Right cardiac atrium (tissue), 5 donors: ENCODE results near the gene SH2D2A. TPM values are rescaled to one million over a fixed set of nuclear protein-coding genes. Genes with fewer than 3 reads are reported as not detected.
"Not testable (repeated sequence)": the region's sequence is repeated elsewhere in the genome, so short reads cannot be mapped to it uniquely, and the experiment has no call there.

Experiments
- ATAC-seq, 2 donors: fragments of 200-7000 bp; cut with Tn5 transposase; one replicate each; pipeline versions ENCODE4 v1.8.0 to v1.9.1; 2020; ENCODE audit warnings: moderate library complexity in 2 of 2, mild to moderate bottlenecking in 1 of 2
- DNase-seq, 3 donors: peaks; one replicate each; pipeline ENCODE4 v3.0.0-alpha.2; 2020
- H3K27ac ChIP-seq: one replicate; pipeline ENCODE4 v1.5.1; 2013; ENCODE audit warnings: mild to moderate bottlenecking, low read length, control low read depth, moderate library complexity
- H3K27me3 ChIP-seq: one replicate; pipeline ENCODE4 v1.6.1; 2013; ENCODE audit not compliant: control insufficient read depth, insufficient read depth
- H3K4me1 ChIP-seq: one replicate; pipeline ENCODE4 v1.6.1; 2013; ENCODE audit warnings: low read length; ENCODE audit not compliant: control insufficient read depth, insufficient read depth
- H3K4me3 ChIP-seq: one replicate; pipeline ENCODE4 v1.5.1; 2013; ENCODE audit warnings: low read length, control low read depth
- H3K9me3 ChIP-seq: one replicate; pipeline ENCODE4 v1.6.1; 2013; ENCODE audit warnings: low read length; ENCODE audit not compliant: control insufficient read depth
- WGBS: extraction: QIAGEN DNeasy Blood & Tissue Kit; methylation state at CpG from one replicate; pipeline ENCODE4 v1.1.7; 2013; 5-methylcytosine and 5-hydroxymethylcytosine counted together
- intact Hi-C, 4 donors: fragments of 100-400 bp; cut with DNase I; formaldehyde crosslinking; loops; one replicate each; pipeline versions ENCODE4 v1.11.0 to v1.14.0; 2022 to 2023
- polyA plus RNA-seq: library from polyadenylated mRNA; stranded (reverse); fragments of 200-250 nt; gene quantifications from one replicate; pipeline ENCODE4 v1.2.3, GENCODE V29; 2013
- total RNA-seq, 4 donors: library from RNA; stranded (reverse); fragmentation: NEBNext Ultra II Directional; extraction: Animal tissue kit (Norgen Biotek cat#: 25700); gene quantifications; one replicate each; pipeline ENCODE4 v1.2.1, GENCODE V29; 2021
- donor health status: healthy with polysubstance abuse.
- donor health status: DM: no; HTN: yes; CAD: no.
- donor health status: DM: no; HTN: no; CAD: no.
- donor health status: DM: no; HTN: yes; CAD: no; lungs with severe emphysema.
- donor health status: DM: yes; HTN: yes; CAD: no.

SH2D2A gene
- total and polyA plus RNA-seq, 5 donors: 0.93 to 6.3 (median 2.0) TPM

DNA sequence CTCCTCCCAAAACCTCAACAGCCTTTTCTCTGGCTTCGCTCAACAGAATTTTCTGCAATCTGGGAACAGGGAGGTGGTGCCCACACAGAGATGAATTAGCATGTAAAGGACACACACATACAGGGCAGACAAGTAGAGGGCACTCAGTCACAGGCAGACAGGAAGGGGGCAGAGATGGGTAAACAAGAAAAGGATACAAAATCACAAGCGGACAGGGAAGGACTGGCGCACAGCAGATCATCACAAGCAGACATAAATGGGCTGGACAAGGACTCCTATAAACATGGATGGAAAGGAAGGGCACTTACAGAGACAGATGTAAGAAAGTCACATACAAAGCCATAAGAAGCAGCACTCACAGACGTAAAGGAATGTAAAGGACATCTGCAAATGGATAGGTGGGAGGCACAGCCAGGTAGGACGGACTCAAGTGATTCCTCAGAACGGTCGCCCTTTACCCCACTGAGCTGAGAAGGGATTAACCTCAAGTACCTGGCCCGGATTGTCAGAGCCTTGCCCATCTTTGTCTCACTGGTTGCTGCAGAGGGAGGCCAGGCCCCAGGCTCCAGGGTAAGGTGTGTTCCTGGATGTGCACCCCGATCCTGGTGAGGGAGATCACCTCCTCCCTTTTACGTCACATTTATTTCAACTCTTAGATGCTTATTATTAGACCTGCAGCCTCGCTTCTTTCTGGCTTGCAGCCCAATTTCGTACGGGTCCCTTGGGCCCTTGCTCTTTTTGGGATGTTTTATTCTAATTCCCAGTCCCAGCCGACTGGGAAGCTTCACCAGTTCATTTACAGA lies 50.1 kb downstream of the SH2D2A start:
- DNase-seq (no peak), ATAC-seq (peak; percentile 5 to 14)
- intact Hi-C loops: no loop called here
- Histone ChIP-seq H3K27ac (peak overlapping the region; percentile 93), H3K4me3 (peak overlapping the region; percentile 88), H3K9me3 (no peaks in the 10 kb centered on the region), H3K4me1 (peaks cover 2% of the 10 kb centered on the region), H3K27me3 (no peaks in the 10 kb centered on the region)
- WGBS: 7% methylated on average over 14 of the region's 14 CpGs

DNA sequence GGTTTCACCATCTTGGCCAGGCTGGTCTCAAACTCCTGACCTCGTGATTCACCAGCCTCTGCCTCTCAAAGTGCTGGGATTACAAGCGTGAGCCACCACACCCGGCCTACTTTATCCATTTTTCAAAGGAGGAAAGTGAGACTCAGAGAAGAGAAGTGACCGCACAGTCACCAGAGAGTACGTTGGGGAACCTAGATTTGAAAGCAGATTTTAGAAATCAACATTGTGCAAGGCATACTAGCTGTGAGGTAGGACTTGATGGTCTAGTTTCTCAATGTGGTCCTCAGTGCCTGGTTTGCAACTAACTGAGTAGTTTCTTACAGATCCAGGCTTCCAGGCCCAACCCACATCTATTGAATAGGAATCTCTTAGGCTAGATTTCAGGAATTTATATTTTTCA lies 51.0 kb downstream of the SH2D2A start:
- ATAC-seq: no peak
- peak overlapping the region; percentile 93 for H3K27ac ChIP-seq
- intact Hi-C loops: no loop called here
- no peaks in the 10 kb centered on the region for H3K27me3 ChIP-seq
- WGBS: 92% methylated on average over 5 of the region's 5 CpGs
- DNase-seq: no peak
- no peaks in the 10 kb centered on the region for H3K9me3 ChIP-seq
- H3K4me1 ChIP-seq: peaks cover 2% of the 10 kb centered on the region
- H3K4me3 ChIP-seq: no peak overlapping the region

DNA sequence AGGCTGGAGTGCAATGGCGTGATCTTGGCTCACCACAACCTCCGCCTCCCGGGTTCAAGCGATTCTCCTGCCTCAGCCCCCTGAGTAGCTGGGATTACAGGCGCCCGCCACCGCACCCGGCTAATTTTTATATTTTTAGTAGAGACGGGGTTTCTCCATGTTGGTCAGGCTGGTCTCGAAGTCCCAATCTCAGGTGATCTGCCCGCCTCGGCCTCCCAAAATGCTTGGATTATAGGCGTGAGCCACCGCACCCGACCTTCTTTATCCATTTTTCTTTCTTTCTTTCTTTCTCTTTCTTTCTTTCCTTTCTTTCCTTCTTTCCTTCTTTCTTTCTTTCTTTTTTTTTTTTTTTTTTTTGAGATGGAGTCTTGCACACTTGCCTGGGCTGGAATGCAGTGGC lies 51.5 kb downstream of the SH2D2A start:
- H3K27me3 ChIP-seq, ATAC-seq, H3K27ac ChIP-seq, H3K4me3 ChIP-seq, H3K9me3 ChIP-seq, intact Hi-C loops, DNase-seq, H3K4me1 ChIP-seq: not testable (repeated sequence)
- WGBS: 95% methylated on average over 15 of the region's 15 CpGs

DNA sequence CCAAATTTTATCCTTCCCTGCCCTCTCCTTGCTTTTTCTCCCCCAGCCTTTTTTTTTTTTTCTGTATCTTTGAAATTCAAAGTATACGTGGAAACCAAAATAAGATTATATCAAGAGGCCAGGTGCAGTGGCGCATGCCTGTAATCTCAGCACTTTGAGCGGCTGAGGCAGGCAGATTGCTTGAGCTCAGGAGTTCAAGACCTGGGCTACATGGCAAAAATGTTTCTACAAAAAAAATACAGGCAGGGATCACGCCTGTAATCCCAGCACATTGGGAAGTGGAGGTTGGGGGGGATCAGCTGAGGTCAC lies 55.9 kb downstream of the SH2D2A start:
- intact Hi-C loops: no loop called here
- DNase-seq (no peak), ATAC-seq (no peak)
- H3K9me3 ChIP-seq: no peaks in the 10 kb centered on the region
- no peak overlapping the region for H3K27ac ChIP-seq
- no peaks in the 10 kb centered on the region for H3K27me3 ChIP-seq
- 76% methylated on average over 4 of the region's 4 CpGs for WGBS
- H3K4me3 ChIP-seq: no peak overlapping the region
- no peaks in the 10 kb centered on the region for H3K4me1 ChIP-seq

DNA sequence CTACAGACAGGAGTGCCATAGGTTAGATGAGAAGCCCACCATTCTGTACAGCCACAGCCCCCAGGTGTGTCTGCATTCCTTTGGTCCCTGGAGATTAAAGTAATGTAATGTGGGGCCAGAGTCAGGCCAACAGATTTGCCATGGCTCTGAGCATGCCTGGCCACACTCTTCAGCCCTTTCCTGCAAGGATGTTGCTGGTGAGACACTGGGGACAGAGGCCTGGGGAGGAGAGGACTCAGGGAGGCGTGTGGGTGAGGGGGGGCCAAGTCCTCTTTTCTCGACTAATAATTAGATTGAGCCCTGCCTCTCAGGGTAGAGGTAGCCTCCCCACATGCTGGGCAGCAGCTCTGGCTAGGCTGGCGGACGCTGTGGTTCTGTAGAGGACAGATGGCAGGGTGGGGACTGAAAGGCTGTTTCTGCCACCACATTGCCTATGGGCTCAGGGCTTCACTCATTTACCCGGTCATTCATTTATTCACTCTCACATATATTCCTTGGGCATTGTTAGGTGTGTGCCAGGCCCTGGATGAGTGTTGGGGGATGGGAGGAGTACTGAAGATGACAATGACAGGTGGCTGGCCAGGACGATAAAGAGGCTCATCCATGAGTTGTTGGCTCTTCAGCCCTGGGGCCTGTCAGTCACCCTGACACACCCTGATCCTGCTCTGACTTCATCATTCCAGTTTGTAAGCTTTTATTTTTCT lies 56.4 kb downstream of the SH2D2A start:
- H3K27me3 ChIP-seq: no peaks in the 10 kb centered on the region
- H3K9me3 ChIP-seq: no peaks in the 10 kb centered on the region
- 59% methylated on average over 6 of the region's 6 CpGs for WGBS
- H3K4me1 ChIP-seq: peaks cover 3% of the 10 kb centered on the region
- no peak overlapping the region for H3K27ac ChIP-seq
- DNase-seq (no peak), ATAC-seq (no peak)
- intact Hi-C loops: no loop called here
- no peak overlapping the region for H3K4me3 ChIP-seq

DNA sequence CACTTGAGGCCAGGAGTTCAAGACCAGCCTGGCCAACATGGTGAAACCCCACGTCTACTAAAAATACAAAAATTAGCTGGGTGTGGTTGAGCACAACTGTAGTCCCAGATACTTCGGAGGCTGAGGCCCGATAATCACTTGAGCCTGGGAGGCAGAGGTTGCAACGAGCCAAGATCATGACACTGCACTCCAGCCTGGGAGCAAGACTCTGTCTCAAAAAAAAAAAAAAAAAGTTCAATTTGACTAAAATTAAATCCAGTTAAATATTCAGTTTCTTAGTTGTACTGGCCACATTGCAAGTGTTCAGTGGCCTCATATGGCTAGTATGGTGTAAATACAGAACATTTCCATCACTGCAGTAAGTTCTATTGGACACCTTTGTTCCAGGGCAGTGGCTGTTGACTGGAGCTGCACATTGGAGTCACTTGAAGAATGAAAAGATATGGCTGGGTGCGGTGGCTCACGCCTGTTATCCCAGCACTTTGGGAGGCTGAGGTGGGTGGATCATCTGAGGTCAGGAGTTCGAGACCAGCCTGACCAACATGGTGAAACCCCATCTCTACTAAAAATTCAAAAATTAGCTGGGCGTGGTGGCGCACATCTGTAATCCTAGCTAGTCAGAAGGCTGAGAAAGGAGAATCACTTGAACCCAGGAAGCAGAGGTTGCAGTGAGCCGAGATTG lies 58.9 kb downstream of the SH2D2A start:
- 92% methylated on average over 10 of the region's 10 CpGs for WGBS
- ATAC-seq, H3K27ac ChIP-seq, DNase-seq, intact Hi-C loops, H3K4me3 ChIP-seq, H3K27me3 ChIP-seq, H3K9me3 ChIP-seq, H3K4me1 ChIP-seq: not testable (repeated sequence)

DNA sequence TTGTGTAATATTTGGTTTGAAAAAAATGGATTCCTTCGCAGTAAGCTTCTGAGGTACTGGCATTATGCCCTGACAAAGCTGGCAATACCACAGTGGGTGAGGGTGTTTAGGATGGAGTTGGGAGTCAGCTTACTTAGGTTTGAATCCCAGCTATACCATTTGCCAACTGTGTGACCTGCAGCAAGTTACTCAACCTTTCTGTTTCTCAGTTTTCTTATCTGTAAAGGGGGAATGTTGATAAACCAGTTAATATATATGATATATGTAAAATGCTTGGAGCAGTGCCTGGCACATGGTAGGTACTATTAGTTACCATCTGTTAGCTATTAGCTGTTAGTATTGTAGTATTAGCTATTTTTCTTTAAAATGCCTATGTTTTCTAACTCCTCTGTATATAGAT lies 60.3 kb downstream of the SH2D2A start:
- ATAC-seq: no peak
- Histone ChIP-seq H3K9me3 (no peaks in the 10 kb centered on the region), H3K27ac (no peak overlapping the region), H3K27me3 (no peaks in the 10 kb centered on the region), H3K4me3 (no peak overlapping the region), H3K4me1 (peaks cover 6% of the 10 kb centered on the region)
- intact Hi-C loops: no loop called here
- no peak for DNase-seq
- 94% methylated on average over 1 of the region's 1 CpG for WGBS

Other genes with a start within 250 kb of the SH2D2A start
- gene IQGAP3, start 244.3 kb downstream of the SH2D2A start, total RNA-seq: under 1 TPM; 0.06 to 0.86 (median 0.55) TPM
- gene IQGAP3, start 244.3 kb downstream of the SH2D2A start, polyA plus RNA-seq: 0.09 TPM
- not detected for gene TTC24, start 237.1 kb downstream of the SH2D2A start, total RNA-seq
- not detected for gene TTC24, start 237.1 kb downstream of the SH2D2A start, polyA plus RNA-seq
- gene NAXE, start 225.1 kb downstream of the SH2D2A start, total RNA-seq: 100 to 1,000 TPM in 1 of 4 donors, 10 to 100 TPM in 3; 95.0 to 111 (median 98.9) TPM
- 131 TPM for gene NAXE, start 225.1 kb downstream of the SH2D2A start, polyA plus RNA-seq
- 10 to 100 TPM; 13.4 to 21.6 (median 14.5) TPM for gene GPATCH4, start 215.4 kb downstream of the SH2D2A start, total RNA-seq
- 14.7 TPM for gene GPATCH4, start 215.4 kb downstream of the SH2D2A start, polyA plus RNA-seq
- 1 to 10 TPM in 2 of 4 donors, under 1 TPM in 2; 0.53 to 1.2 (median 1.1) TPM for gene HAPLN2, start 197.4 kb downstream of the SH2D2A start, total RNA-seq
- gene HAPLN2, start 197.4 kb downstream of the SH2D2A start, polyA plus RNA-seq: 2.0 TPM
- under 1 TPM in 2 of 4 donors, not detected in 2; 0.23 to 0.29 TPM for gene BCAN, start 174.7 kb downstream of the SH2D2A start, total RNA-seq
- gene BCAN, start 174.7 kb downstream of the SH2D2A start, polyA plus RNA-seq: 0.20 TPM
- gene NES, start 139.4 kb downstream of the SH2D2A start, total RNA-seq: 100 to 1,000 TPM; 146 to 282 (median 170) TPM
- gene NES, start 139.4 kb downstream of the SH2D2A start, polyA plus RNA-seq: 257 TPM
- gene CRABP2, start 111.3 kb downstream of the SH2D2A start, total RNA-seq: 1 to 10 TPM in 1 of 4 donors, under 1 TPM in 3; 0.71 to 1.6 (median 0.75) TPM
- 1.3 TPM for gene CRABP2, start 111.3 kb downstream of the SH2D2A start, polyA plus RNA-seq
- 10 to 100 TPM; 14.4 to 19.7 (median 17.3) TPM for gene METTL25B, start 88.4 kb downstream of the SH2D2A start, total RNA-seq
- 18.8 TPM for gene METTL25B, start 88.4 kb downstream of the SH2D2A start, polyA plus RNA-seq
- 10 to 100 TPM; 13.0 to 23.0 (median 13.9) TPM for gene ISG20L2, start 88.1 kb downstream of the SH2D2A start, total RNA-seq
- gene ISG20L2, start 88.1 kb downstream of the SH2D2A start, polyA plus RNA-seq: 9.2 TPM
- 10 to 100 TPM; 63.4 to 88.5 (median 74.9) TPM for gene MRPL24, start 75.8 kb downstream of the SH2D2A start, total RNA-seq
- 145 TPM for gene MRPL24, start 75.8 kb downstream of the SH2D2A start, polyA plus RNA-seq
- 100 to 1,000 TPM; 148 to 171 (median 162) TPM for gene HDGF, start 65.2 kb downstream of the SH2D2A start, total RNA-seq
- gene HDGF, start 65.2 kb downstream of the SH2D2A start, polyA plus RNA-seq: 124 TPM
- 10 to 100 TPM; 36.3 to 47.1 (median 44.1) TPM for gene PRCC, start 49.3 kb downstream of the SH2D2A start, total RNA-seq
- 36.0 TPM for gene PRCC, start 49.3 kb downstream of the SH2D2A start, polyA plus RNA-seq
- under 1 TPM; 0.03 to 0.06 (median 0.06) TPM for gene INSRR, start 42.3 kb upstream of the SH2D2A start, total RNA-seq
- gene INSRR, start 42.3 kb upstream of the SH2D2A start, polyA plus RNA-seq: 0.07 TPM
- gene NTRK1, start 44.0 kb upstream of the SH2D2A start, total RNA-seq: 1 to 10 TPM; 1.3 to 4.2 (median 1.5) TPM
- 1.1 TPM for gene NTRK1, start 44.0 kb upstream of the SH2D2A start, polyA plus RNA-seq
- 10 to 100 TPM in 1 of 4 donors, 1 to 10 TPM in 3; 6.6 to 10.3 (median 8.5) TPM for gene PEAR1, start 76.9 kb upstream of the SH2D2A start, total RNA-seq
- 6.9 TPM for gene PEAR1, start 76.9 kb upstream of the SH2D2A start, polyA plus RNA-seq
- under 1 TPM in 1 of 4 donors, not detected in 3; 0.31 TPM for gene LRRC71, start 103.8 kb upstream of the SH2D2A start, total RNA-seq
- 0.18 TPM for gene LRRC71, start 103.8 kb upstream of the SH2D2A start, polyA plus RNA-seq
- gene ARHGEF11, start 228.9 kb upstream of the SH2D2A start, total RNA-seq: 10 to 100 TPM; 29.4 to 34.4 (median 30.1) TPM
- 19.9 TPM for gene ARHGEF11, start 228.9 kb upstream of the SH2D2A start, polyA plus RNA-seq